Uterus (tissue), 2 donors: ENCODE results near the gene CTCFL.

Experiments
- POLR2A ChIP-seq, 2 donors: fragments of 450-650 bp; IDR thresholded peaks; one replicate each; pipeline ENCODE4 v1.6.1; 2016; ENCODE audit warnings: antibody characterized with exemption in 2 of 2, mild to moderate bottlenecking in 1 of 2, moderate library complexity in 1 of 2
- TF ChIP-seq, protein P1 (sequence below), 4 experiments: fragments of 200-600 bp in 2 of 4; fragments of 450-650 bp in 2 of 4; sonication (generic) in 2 of 4; IDR thresholded peaks; one replicate each; pipeline ENCODE4 v1.5.1; 2016 to 2019; ENCODE audit warnings: antibody characterized with exemption in 4 of 4, mild to moderate bottlenecking in 2 of 4, moderate library complexity in 1 of 4

DNA sequence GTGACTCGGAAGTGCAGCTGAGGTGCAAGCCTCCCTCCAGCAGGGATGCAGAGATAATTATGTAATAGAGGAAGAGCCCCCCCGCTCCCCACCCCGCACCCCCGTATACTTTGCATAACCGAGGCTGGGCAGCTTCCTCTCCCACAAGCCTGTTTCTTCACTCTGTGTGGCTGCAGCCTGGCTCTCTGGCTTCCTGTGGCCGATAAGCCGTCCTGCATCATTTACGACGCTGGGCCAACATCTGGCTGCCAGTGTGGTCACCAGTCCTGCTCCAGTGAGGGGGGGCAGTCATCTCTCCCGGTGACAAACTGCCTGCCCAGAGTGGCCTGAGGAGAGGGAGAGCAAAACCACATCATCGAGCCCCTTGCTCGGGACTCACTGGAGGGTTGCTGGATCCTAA is 74.5 kb downstream of the CTCFL start:
- no peak for TF ChIP-seq POLR2A (IDR thresholded peaks at IDR 0.05)
- TF ChIP-seq, protein P1, sequence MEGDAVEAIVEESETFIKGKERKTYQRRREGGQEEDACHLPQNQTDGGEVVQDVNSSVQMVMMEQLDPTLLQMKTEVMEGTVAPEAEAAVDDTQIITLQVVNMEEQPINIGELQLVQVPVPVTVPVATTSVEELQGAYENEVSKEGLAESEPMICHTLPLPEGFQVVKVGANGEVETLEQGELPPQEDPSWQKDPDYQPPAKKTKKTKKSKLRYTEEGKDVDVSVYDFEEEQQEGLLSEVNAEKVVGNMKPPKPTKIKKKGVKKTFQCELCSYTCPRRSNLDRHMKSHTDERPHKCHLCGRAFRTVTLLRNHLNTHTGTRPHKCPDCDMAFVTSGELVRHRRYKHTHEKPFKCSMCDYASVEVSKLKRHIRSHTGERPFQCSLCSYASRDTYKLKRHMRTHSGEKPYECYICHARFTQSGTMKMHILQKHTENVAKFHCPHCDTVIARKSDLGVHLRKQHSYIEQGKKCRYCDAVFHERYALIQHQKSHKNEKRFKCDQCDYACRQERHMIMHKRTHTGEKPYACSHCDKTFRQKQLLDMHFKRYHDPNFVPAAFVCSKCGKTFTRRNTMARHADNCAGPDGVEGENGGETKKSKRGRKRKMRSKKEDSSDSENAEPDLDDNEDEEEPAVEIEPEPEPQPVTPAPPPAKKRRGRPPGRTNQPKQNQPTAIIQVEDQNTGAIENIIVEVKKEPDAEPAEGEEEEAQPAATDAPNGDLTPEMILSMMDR (IDR thresholded peaks at IDR 0.05): no peak
